Rectal smooth muscle tissue (tissue), 1 donor: ENCODE results near the gene TLE6.

Experiments used
- H3K27ac ChIP-seq: one replicate; pipeline ENCODE4 v1.7.0; 2013; ENCODE audit warnings: low read depth, low read length, inconsistent platforms
- H3K27me3 ChIP-seq: one replicate; pipeline ENCODE4 v1.7.0; 2013; ENCODE audit warnings: low read length; ENCODE audit not compliant: control insufficient read depth, insufficient read depth
- H3K36me3 ChIP-seq: one replicate; pipeline ENCODE4 v1.7.0; 2013; ENCODE audit warnings: low read length; ENCODE audit not compliant: control insufficient read depth, insufficient read depth
- H3K4me1 ChIP-seq: one replicate; pipeline ENCODE4 v1.7.0; 2013; ENCODE audit warnings: low read length; ENCODE audit not compliant: control insufficient read depth, insufficient read depth
- H3K4me3 ChIP-seq: one replicate; pipeline ENCODE4 v1.7.0; 2013; ENCODE audit warnings: low read length
- H3K9ac ChIP-seq: one replicate; pipeline ENCODE4 v1.7.0; 2013; ENCODE audit warnings: low read length

The TLE6 gene

DNA sequence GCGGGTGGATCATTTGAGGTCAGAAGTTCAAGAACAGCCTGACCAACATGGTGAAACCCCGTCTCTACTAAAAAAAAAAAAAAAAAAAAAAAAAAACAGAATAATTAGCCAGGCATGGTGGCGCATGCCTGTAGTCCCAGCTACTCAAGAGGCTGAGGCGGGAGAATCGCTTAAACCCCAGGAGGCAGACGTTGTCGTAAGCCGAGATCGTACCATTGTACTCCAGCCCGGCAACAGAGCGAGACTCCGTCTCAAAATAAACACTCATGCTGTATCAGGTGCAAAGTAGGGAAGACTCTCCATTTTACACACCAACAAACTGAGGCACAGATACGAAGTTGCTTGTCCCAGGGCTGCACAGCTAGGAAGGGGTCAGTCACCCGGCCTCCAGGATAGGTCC lies 15.6 kb downstream of the TLE6 start:
- Histone ChIP-seq H3K4me1 (no peaks in the 10 kb centered on the region), H3K4me3 (no peak overlapping the region), H3K9ac (no peak overlapping the region), H3K27ac (no peak overlapping the region), H3K36me3 (peaks cover 4% of the 10 kb centered on the region), H3K27me3 (no peaks in the 10 kb centered on the region)

DNA sequence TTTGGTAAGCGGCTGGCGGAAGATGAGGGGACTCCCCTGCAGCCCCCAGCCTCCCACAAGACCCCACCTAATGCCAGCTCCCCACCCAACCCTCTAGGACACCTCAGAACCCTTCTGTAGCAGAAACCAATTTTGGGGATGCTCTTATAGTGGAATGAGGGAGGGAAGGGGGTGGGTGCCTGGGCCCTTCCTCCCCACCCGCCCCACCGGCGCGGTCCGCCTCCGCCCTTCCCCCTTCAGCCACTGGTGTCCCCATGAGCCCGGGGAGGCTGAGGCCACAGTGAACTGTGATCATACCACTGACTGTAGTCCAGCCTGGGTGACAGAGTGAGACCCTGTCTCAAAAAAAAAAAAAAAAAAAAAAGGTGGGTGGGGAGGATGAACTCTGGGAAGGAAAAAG lies 16.2 kb downstream of the TLE6 start:
- no peak overlapping the region for H3K9ac ChIP-seq
- H3K4me1 ChIP-seq = no peaks in the 10 kb centered on the region
- peaks cover 4% of the 10 kb centered on the region for H3K36me3 ChIP-seq
- no peak overlapping the region for H3K27ac ChIP-seq
- no peak overlapping the region for H3K4me3 ChIP-seq
- no peaks in the 10 kb centered on the region for H3K27me3 ChIP-seq

DNA sequence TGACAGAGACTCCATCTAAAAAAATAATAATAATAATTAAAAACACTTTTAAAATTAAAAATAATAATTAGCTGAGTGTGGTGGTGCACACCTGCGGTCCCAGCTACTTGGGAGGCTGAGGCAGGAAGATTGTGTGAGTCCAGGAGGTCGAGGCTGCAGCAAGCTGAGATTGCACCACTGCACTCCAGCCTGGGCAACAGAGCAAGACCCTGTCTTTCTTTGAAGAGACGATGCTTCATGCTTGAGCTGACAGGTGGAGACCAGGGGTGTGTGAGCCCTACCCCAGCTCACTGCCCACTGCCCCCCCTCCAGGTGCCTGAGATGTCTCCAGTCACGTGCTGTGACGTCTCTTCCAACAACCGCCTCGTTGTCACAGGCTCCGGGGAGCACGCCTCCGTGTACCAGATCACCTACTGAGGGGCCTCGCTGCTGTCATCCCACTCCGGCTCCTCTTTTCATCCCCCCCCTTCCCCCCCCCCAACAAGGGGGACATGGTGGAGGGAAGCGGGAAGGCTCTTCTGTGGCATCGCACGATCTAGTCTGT lies 17.3 kb downstream of the TLE6 start:
- no peak overlapping the region for H3K9ac ChIP-seq
- no peak overlapping the region for H3K27ac ChIP-seq
- no peaks in the 10 kb centered on the region for H3K27me3 ChIP-seq
- H3K4me1 ChIP-seq = no peaks in the 10 kb centered on the region
- no peak overlapping the region for H3K4me3 ChIP-seq
- H3K36me3 ChIP-seq = peaks cover 6% of the 10 kb centered on the region

DNA sequence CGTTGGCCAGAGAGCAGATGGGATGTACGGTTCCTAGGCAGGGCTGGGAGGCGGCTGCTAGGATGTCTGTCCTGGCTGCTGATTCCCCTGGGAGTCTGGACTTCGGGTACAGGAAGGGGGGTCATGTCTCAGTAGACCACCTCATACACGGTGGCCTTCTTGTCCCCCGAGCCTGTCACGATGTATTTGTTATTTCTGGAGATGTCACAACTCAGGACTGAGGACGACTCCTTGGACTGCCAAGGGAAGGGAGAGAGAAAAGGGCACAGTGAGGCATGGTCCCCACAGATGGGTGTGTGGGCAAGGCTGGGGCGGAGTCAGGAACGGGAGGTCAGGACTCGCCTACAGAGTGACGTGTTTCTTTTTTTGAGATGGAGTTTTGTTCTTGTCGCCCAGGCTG lies 20.4 kb downstream of the TLE6 start:
- Histone ChIP-seq H3K4me3 (no peak overlapping the region), H3K4me1 (no peaks in the 10 kb centered on the region), H3K9ac (no peak overlapping the region), H3K36me3 (peaks cover 6% of the 10 kb centered on the region), H3K27me3 (no peaks in the 10 kb centered on the region), H3K27ac (no peak overlapping the region)

DNA sequence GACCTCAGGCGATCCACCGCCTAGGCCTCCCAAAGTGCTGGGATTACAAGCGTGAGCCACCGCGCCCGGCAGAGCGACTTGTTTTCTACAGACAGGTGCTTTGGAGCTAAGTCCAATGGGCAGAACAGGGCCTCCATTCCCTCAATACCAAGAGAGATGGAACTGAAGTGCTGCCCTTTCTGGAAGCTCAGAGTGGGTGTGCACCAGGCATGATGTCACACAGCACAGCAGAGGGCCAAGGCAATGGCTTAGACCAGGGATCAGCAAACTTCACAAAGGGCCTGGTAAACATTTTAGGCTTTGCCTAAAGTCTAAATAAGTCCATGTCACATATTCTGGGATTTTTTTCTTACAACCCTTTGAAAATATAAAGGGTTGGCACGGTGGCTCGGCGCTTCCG lies 21.3 kb downstream of the TLE6 start:
- no peaks in the 10 kb centered on the region for H3K4me1 ChIP-seq
- no peak overlapping the region for H3K9ac ChIP-seq
- no peak overlapping the region for H3K27ac ChIP-seq
- H3K27me3 ChIP-seq = no peaks in the 10 kb centered on the region
- no peak overlapping the region for H3K4me3 ChIP-seq
- peaks cover 6% of the 10 kb centered on the region for H3K36me3 ChIP-seq

DNA sequence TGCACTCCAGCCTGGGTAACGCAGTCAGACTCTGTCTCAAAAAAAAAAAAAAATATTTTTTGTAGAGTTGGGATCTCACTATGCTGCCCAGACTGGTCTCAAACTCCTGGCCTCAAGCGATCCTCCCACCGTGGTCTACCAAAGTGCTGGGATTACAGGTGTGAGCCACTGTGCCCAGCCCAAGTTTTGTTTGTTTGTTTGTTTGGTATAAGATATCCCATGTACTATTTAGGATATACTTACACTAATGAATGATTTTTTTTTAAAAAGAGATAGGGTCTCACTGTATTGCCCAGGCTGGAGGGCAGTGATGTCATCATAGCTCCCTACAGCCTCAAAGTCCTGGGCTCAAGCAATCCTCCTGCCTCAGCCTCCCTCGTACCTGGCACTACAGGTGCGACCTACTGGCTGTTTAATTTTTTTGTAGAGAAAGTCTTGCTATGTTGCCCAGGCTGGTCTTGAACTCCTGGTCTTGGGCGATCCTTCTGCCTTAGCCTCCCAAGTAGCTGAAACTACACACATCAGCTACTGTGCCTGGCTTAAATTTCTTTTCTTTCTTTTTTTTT lies 24.0 kb downstream of the TLE6 start:
- Histone ChIP-seq H3K36me3 (peaks cover 6% of the 10 kb centered on the region), H3K27me3 (no peaks in the 10 kb centered on the region), H3K9ac (no peak overlapping the region), H3K4me1 (no peaks in the 10 kb centered on the region), H3K27ac (no peak overlapping the region), H3K4me3 (no peak overlapping the region)

DNA sequence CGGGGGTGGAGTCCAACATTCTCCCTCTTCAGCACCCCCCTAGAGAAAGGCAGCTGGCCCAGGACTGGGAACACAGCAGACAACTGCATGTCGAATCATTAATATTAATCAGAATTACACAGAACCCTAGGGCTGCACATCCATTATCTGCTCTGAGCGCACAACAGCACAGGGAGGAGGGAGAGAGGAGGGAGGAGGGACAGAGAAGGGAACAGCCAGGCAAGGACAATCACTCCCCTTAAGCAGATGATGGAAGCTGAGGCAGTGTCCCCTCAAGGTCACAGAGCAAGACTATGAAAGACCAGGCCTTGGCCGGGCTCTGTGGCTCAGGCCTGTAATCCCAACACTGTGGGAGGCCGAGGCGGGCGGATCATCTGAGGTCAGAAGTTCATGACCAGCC lies 25.7 kb downstream of the TLE6 start:
- no peak overlapping the region for H3K9ac ChIP-seq
- no peak overlapping the region for H3K27ac ChIP-seq
- H3K36me3 ChIP-seq = peaks cover 3% of the 10 kb centered on the region
- no peaks in the 10 kb centered on the region for H3K27me3 ChIP-seq
- H3K4me1 ChIP-seq = no peaks in the 10 kb centered on the region
- H3K4me3 ChIP-seq = no peak overlapping the region

DNA sequence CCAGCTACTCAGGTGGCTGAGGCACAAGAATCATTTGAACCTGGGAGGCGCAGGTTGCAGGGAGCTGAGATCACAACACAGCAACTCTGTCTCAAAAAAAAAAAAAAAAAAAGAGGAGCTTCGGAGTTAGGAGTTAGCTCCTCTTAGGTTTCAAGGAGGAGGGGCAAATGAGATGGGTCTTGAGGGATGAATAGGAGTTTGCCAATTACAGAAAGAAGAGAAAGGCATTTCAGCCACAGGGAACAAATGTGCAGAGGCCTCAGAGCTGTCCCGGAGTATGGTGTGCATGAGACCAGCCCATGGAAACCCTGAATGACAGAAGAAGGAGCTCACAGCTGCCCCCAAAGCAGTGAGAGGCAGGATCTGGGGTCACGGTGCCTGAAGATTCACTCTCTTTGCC lies 27.2 kb downstream of the TLE6 start:
- no peak overlapping the region for H3K4me3 ChIP-seq
- no peak overlapping the region for H3K9ac ChIP-seq
- no peak overlapping the region for H3K27ac ChIP-seq
- H3K27me3 ChIP-seq = no peaks in the 10 kb centered on the region
- no peaks in the 10 kb centered on the region for H3K4me1 ChIP-seq
- H3K36me3 ChIP-seq = peaks cover under 1% of the 10 kb centered on the region

DNA sequence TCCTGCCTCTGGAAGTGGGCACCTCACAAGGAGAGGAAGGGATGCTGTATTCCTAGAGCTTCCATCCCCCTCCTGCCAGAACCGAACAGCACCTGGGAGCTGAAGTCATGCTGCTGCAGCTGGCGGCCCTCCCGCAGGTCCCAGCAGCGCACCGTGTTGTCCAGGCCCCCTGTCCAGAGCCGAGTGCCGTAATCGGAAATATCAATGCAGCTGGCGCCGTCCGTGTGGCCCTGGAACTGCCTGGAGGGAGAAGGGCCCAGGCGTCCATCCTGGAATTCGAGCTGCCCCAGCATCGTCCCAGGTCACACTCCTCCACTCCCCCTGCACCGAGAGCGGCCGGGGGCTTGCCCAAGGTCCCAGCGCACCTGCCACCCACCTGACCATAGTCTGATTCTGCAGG lies 28.0 kb downstream of the TLE6 start:
- no peaks in the 10 kb centered on the region for H3K27me3 ChIP-seq
- H3K36me3 ChIP-seq = peaks cover 3% of the 10 kb centered on the region
- H3K9ac ChIP-seq = no peak overlapping the region
- H3K4me3 ChIP-seq = no peak overlapping the region
- H3K4me1 ChIP-seq = no peaks in the 10 kb centered on the region
- no peak overlapping the region for H3K27ac ChIP-seq

DNA sequence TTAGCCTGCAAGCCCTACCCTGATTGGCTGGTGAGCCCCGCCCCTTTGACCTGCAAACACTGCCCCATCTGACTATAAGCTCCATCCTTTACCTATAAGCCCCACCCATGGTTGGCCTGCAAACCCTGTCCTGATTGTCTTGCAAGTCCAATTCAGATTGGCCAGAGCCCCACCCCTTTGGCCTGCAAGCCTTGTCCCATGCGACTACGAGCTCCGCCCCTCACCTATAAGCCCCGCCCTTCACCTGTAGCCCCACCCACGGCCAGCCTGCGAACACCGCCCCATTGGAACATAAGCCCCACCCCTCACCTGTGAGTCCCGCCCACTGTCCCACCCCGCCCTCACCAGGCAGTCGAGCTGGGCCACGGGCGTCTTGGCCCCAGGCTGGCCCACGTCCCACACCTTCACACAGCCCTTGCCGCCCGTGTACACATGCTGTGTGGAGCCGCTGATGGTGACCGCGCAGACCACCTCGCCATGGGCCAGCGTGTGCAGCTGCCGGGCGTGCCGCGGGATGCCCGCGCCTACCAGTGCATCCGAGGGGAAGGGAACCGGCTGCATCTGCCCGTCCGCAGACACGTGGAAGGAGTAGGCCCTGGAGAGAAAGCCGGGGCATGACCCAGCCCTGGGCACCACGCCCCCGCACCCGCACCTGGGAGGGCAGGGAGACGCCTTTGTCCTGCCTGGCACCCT lies 28.9 kb downstream of the TLE6 start:
- Histone ChIP-seq H3K9ac (no peak overlapping the region), H3K27me3 (no peaks in the 10 kb centered on the region), H3K36me3 (peaks cover 3% of the 10 kb centered on the region), H3K4me3 (no peak overlapping the region), H3K4me1 (no peaks in the 10 kb centered on the region), H3K27ac (no peak overlapping the region)

DNA sequence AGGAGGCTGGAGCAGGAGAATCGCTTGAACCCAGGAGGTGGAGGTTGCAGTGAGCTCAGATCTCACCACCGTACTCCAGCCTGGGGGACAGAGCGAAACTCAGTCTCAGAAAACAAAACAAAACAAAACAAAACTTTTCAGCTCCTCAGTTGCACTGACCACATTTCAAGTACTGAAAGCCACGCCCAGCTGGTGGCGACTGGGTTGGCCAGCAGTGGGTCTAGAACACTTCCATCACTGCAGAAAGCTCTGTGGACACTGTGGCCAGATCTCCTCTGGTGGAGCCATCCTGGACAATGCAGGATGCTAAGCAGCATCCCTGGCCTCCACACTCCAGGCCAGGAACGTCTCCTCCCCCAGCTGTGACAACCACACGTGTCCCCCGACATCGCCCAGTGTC lies 30.6 kb downstream of the TLE6 start:
- H3K4me1 ChIP-seq = no peaks in the 10 kb centered on the region
- H3K27ac ChIP-seq = no peak overlapping the region
- no peak overlapping the region for H3K9ac ChIP-seq
- no peak overlapping the region for H3K4me3 ChIP-seq
- peaks cover 5% of the 10 kb centered on the region for H3K36me3 ChIP-seq
- no peaks in the 10 kb centered on the region for H3K27me3 ChIP-seq

DNA sequence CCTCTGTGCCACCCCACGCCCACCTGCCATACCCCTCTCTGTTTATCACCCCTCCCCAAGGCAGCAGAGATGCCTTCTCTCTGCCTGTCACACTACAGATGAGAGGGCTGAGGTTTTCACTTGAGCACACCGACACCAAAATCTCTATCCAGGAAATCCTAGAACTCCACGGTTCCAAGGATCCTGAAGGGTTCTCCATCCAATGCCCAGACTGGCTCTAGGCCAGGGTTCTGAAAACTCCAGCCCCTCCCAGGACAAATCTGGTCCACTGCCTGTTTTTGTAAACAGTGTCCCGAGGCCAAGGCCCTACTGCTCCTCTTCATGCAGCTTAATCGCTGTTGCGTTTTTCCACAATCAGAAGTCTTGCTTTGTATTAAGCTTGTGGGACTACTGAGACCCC lies 31.6 kb downstream of the TLE6 start:
- Histone ChIP-seq H3K36me3 (peaks cover 5% of the 10 kb centered on the region), H3K27ac (no peak overlapping the region), H3K4me3 (no peak overlapping the region), H3K27me3 (no peaks in the 10 kb centered on the region), H3K4me1 (no peaks in the 10 kb centered on the region), H3K9ac (no peak overlapping the region)

DNA sequence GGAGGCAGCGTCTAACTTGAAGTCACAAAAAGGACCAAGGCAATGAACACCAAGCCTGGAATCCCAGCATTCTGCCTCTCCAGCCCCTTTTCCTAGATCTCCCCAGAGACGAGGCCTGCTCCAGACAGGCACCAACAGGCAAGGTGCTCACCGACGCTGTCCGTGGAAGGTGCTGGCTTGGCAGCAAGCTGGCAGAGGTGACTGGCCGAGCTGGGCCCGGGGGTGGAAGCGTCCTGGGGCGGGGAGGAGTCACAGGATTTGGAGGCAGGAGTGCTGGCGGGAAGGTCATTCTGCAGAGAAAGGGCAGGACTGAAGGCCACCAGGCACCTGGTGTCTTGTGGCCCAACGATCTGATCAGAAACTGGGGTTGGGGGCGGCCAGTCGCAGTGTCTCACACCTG lies 33.5 kb downstream of the TLE6 start:
- Histone ChIP-seq H3K36me3 (peaks cover 5% of the 10 kb centered on the region), H3K27me3 (no peaks in the 10 kb centered on the region), H3K4me3 (no peak overlapping the region)

More for the DNA sequence above, 33.5 kb downstream of the TLE6 start:
- no peak overlapping the region for H3K27ac ChIP-seq
- no peaks in the 10 kb centered on the region for H3K4me1 ChIP-seq
- no peak overlapping the region for H3K9ac ChIP-seq
